IPS-18a (cell line): ENCODE results near the gene PLCB2.

Experiments
- H3K27ac ChIP-seq: one replicate; pipeline ENCODE4 v1.5.1; 2013; ENCODE audit warnings: low read length
- H3K27me3 ChIP-seq: one replicate; pipeline ENCODE4 v1.6.1; 2013; ENCODE audit warnings: mild to moderate bottlenecking, low read length; ENCODE audit not compliant: control insufficient read depth, insufficient read depth
- H3K36me3 ChIP-seq: one replicate; pipeline ENCODE4 v1.6.1; 2013; ENCODE audit warnings: low read depth, low read length; ENCODE audit not compliant: control insufficient read depth
- H3K4me1 ChIP-seq: one replicate; pipeline ENCODE4 v1.6.1; 2013; ENCODE audit warnings: low read depth, low read length; ENCODE audit not compliant: control insufficient read depth
- H3K4me3 ChIP-seq: one replicate; pipeline ENCODE4 v1.5.1; 2013; ENCODE audit warnings: low read length
- H3K9ac ChIP-seq: one replicate; pipeline ENCODE4 v1.6.1; 2013; ENCODE audit warnings: mild to moderate bottlenecking, low read length, moderate library complexity
- H3K9me3 ChIP-seq: one replicate; pipeline ENCODE4 v1.6.1; 2013; ENCODE audit warnings: low read depth, low read length; ENCODE audit not compliant: control insufficient read depth

Gene PLCB2

DNA sequence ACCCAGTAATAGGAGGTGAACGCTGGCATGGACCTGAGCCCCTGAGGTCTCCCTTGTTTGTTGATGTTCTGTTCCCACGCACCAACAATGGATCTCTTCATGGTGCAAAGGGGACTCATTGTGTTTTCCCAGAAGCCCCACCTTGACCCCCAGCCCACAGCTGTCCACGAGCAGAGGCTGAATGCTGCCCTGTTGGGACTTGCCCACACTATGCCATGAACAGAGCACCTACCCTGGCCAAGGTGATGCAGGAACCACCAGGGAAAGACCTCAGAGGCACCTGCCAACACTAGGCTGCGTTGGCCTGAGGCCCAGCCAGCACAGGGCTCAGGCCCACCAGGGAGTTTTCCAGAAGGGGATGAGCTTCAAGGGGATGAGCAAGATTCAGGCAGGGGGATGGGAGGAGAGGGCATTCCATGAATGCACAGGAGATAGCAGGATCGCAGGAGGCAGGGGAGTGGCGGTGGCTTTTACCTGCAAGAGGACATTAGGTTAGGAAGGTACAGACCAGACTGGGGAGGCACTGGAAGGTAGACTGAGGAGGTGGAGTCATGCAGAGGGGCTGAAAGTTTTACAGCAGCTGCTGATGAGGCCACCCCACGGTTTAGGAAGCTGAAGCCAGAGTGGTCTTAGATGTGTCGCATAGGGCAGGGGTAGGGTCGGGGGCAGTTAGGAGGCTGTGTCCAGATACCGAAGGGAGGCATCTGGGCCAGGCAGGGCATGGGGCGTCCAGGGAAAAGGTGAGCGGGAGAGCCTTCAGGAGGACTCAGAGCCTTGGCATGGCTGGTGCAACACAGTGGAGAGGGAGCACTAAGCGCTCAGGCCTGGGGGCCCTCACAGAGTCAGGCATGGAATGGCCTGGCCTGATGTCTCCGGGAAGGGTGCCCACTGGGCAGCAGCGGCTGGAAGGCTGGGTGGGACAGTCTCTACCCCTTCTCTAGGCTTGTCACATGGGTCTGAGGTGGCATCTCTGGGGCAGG, 39.1 kb upstream of the PLCB2 start:
- Histone ChIP-seq H3K36me3 (no peaks in the 10 kb centered on the region), H3K4me3 (no peak overlapping the region), H3K27ac (no peak overlapping the region), H3K4me1 (no peaks in the 10 kb centered on the region), H3K9ac (no peak overlapping the region), H3K9me3 (no peaks in the 10 kb centered on the region), H3K27me3 (no peaks in the 10 kb centered on the region)

DNA sequence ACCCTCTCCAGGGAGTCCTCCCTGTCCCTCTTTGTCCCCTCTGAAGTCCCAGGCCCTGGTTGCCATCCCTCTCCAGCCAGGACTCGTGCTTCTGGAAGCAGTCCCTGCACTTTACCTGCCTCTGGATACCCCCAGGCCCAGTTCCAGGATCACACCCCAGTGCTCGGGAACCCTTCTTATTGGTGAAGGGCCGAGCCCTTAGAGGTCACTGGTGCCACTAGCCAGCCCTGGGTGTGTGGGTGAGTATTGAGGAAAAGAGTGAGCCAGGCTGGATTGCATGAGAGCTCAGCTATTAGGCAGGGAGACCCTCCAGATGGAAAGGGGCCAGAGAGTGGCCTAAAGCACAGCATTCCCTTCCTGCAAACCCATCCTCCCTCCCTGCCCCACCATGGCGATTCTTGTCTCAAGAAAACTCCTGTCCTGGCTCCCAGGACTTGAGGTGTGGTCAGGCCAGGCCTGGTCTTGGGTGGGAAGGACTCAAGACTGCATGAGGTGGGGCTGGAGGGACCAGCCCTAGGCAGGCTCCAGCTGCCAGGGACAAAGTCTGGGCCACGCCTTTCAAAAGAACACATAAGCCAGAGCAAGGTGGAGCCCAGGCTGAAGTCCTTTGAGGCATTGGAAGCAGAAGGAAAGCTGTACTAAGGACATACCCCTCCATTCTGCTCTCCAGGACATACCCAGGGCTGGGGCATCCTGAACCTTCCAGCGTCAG, 38.3 kb upstream of the PLCB2 start:
- Histone ChIP-seq H3K36me3 (no peaks in the 10 kb centered on the region), H3K4me3 (no peak overlapping the region), H3K27ac (no peak overlapping the region), H3K27me3 (no peaks in the 10 kb centered on the region), H3K9me3 (no peaks in the 10 kb centered on the region), H3K9ac (no peak overlapping the region), H3K4me1 (no peaks in the 10 kb centered on the region)

DNA sequence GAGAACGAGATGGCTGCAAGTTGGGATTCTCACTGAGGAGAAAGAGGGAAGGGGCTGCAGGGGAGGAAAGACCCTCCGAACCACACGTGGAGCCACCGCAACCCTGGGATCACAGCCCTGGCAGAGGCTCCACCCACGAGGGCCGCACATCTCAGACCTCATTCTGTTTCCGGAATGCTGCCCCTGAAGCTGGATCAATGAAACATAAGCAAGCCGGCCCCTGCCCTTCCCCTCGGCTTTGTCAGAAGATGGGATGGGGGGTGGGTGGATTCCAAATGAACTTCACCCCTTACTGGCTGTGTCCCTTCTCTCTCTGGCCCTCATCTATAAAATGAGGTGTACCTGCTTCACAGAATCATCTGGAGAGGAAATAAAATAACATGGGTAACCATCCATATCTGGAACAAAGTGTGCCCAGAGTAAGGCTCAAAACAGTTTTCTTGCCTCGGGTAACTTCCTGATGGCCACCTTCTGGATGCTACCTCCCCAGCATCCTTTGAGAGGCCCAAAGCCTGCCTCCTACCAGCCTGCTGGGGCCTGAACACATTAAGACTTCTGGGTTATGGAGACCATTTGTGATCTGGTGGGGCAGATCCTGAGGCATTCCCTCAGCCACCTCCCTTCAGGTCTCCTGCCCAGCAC, 37.6 kb upstream of the PLCB2 start:
- Histone ChIP-seq H3K4me3 (no peak overlapping the region), H3K9ac (no peak overlapping the region), H3K9me3 (no peaks in the 10 kb centered on the region), H3K27ac (no peak overlapping the region), H3K36me3 (no peaks in the 10 kb centered on the region), H3K27me3 (no peaks in the 10 kb centered on the region), H3K4me1 (no peaks in the 10 kb centered on the region)

DNA sequence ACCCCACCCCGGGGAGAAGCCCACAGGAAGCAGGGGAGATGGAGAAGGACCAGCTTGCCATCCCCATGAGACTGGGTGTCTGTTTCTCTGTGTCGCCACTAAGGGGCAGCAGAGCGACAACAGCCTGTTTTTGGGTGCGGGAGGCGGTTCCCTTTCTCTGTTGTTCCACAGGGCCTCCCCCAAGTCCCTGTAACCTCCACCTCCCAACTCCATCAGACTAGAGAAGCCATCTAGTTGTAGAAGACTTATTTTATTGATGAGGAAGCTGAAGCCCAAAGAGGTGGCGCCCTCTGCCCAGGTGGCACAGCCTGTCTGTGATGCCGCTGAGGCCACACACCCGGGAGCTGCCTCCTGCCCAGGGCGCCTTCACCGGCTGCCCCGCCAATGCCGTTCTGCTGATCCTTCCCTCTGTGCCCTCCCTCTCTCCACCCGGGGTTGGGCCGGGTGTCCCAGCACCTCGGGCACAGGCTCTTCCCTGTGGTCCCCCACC, 36.9 kb upstream of the PLCB2 start:
- Histone ChIP-seq H3K4me3 (no peak overlapping the region), H3K4me1 (no peaks in the 10 kb centered on the region), H3K9ac (no peak overlapping the region), H3K27ac (no peak overlapping the region), H3K27me3 (no peaks in the 10 kb centered on the region), H3K36me3 (no peaks in the 10 kb centered on the region), H3K9me3 (no peaks in the 10 kb centered on the region)

DNA sequence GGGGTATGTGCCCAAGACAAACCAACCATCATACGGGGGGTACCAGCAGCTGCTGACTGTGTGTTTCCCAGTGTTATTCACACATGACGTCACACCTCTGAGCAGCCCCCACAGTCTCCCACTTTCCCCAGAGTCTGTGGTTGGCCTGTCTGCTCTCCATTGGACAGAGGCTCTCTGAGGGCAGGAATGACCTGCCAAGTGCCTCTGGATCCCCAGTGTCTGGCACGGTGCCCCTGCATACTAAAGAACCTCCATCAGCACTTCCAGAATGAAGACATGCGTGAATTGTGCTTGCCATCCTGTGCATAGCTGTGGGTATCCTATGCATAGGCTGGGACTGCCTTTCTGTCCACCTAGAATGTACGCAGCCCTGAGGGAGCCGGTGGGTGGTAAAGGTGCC, 36.5 kb upstream of the PLCB2 start:
- no peaks in the 10 kb centered on the region for H3K27me3 ChIP-seq
- no peaks in the 10 kb centered on the region for H3K4me1 ChIP-seq
- H3K4me3 ChIP-seq, result no peak overlapping the region
- H3K9ac ChIP-seq, result no peak overlapping the region
- no peaks in the 10 kb centered on the region for H3K9me3 ChIP-seq
- H3K27ac ChIP-seq, result no peak overlapping the region
- no peaks in the 10 kb centered on the region for H3K36me3 ChIP-seq

DNA sequence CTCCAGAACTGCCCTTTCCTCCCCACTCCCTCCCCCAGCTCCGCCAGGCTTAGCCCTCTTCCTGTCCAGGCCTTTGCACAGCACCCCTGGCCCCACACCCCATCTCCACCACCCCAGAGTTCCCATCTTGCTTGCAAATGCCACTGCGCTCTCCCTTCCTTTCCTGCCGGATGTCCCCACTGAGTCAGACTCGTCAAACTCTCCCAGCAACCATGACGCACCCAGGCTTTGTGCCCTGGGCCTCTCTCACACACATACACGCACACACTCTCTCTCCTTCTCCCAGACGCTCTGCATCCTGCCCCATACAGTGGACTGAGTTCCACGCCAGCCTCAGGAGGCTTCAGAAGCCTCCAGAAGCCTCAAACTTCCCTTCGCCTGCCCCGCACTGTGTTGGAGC, 35.8 kb upstream of the PLCB2 start:
- Histone ChIP-seq H3K9me3 (no peaks in the 10 kb centered on the region), H3K4me1 (no peaks in the 10 kb centered on the region), H3K27ac (no peak overlapping the region), H3K4me3 (no peak overlapping the region), H3K27me3 (no peaks in the 10 kb centered on the region), H3K36me3 (no peaks in the 10 kb centered on the region), H3K9ac (no peak overlapping the region)

DNA sequence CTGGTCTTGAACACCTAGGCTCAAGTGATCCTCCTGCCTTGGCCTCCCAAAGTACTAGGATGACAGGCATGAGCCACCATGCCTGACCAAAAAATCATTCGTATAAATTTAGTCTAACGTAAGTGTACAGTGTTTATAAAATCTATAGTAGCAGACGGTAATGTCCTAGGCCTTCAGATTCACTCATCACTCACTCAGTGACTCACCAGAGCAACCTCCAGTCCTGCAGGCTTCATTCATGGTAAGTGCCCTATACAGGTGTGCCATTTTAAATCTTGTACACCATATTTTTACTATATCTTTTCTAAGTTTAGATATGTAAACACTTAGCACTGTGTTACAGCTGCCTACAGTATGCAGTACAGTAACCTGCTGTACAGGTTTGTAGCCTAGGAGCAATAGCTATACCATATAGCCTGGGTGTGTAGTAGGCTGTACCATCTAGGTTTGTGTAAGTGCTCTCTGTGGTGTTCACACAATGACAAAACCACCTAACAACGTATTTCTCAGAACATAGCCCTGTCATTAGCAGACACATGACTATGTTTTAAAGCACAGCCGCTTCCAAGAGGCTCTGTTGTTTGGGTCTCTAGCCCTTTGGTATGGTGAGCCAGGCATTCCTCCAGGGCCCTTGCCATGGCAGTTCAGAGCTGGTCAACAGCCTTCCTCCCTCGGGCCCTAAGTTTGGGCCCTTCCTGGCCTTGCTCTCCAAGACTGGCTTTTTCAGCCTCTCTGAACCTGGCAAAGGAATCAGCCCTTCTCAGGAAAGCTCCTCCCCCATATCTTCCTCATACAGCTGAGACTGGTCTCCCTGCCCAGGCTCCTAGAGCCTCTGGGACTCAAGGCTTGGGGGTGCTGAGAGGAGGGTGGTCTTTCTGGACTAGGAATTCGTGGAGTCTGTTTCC, 34.9 kb upstream of the PLCB2 start:
- H3K9me3 ChIP-seq, result no peaks in the 10 kb centered on the region
- no peak overlapping the region for H3K4me3 ChIP-seq
- no peaks in the 10 kb centered on the region for H3K27me3 ChIP-seq
- H3K27ac ChIP-seq, result no peak overlapping the region
- H3K36me3 ChIP-seq, result no peaks in the 10 kb centered on the region
- no peaks in the 10 kb centered on the region for H3K4me1 ChIP-seq
- H3K9ac ChIP-seq, result no peak overlapping the region

DNA sequence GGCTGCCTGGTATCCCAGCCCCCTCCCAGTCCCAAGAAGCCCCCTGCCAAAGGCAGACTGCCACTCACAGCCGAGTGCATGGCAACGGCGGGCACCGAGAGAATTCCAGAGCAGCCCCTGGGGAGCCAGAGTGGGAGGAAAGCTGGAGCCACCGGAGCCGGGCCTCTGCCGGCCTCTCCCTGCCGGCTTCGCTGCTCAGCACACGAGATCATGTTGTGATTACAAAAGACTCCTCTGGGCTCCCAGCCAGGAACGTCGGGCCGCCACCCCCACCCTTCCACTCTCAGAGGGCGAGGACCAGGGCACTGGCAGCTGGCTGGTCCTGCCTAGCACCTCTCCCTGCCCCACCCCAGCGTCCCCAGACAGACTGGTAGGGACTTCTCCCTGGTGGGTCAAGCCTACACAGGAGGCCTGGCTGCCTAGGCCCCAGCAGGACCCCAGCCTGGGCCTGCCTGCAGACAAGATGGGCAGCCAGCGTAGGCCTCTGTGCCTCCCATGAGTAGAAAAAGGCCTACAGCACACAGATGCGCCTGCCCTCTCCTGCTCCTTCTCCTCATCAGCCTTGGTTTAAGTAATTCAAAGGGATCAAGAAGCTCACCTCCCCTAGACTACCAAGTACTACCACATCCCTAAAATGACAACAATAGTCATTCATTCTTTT, 33.1 kb upstream of the PLCB2 start, which contains the start of gene CCDC9B:
Gene CCDC9B (minus strand): TSS at position 200 of the 661 bp plus-strand sequence. CDS start 120 bp downstream, at position 80.
- no peak within 1 kb of the TSS for H3K4me3 ChIP-seq
- no peak within 1 kb of the TSS for H3K9ac ChIP-seq
- H3K36me3 ChIP-seq, result no peaks in the 10 kb centered on the region
- H3K9me3 ChIP-seq, result no peaks in the 10 kb centered on the region
- H3K27ac ChIP-seq, result no peak within 1 kb of the TSS
- no peaks in the 10 kb centered on the region for H3K4me1 ChIP-seq
- peaks cover 6% of the 10 kb centered on the region for H3K27me3 ChIP-seq

DNA sequence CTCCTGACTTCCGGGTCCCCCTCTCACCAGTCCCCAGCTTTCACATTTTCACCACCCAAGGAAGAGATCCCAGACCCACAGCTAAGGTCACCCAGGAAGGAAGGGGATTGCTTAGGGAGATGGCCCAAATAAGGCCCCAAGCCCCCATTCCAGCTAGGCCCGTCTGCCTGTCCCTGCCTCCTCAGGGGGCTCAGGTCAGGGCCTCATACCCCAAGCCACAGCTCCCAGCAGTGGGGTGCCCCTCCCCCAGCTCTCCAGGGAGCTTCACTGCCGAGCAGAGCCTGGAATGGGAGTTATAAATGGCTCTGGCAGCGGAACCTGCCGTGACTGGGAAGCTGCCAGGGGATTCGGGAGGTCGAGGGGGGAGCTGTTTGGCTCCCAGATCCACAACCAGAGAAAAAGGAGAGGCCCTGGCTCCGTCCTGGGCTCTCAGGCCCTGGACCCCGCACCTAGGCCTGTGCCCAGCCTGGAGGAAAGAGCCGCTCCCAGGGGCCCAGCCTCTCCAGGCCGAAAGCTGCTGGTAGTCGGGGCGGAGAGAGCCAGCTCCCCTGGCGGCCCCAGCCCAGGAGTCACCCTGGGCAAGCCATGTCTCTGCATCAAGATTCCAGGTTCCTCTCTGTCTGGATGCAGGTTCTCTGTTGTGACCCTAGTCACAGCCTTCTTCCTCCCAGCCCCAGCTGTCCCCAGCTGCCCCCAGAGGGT, 32.5 kb upstream of the PLCB2 start:
- Histone ChIP-seq H3K4me1 (no peaks in the 10 kb centered on the region), H3K9me3 (no peaks in the 10 kb centered on the region), H3K27me3 (peaks cover 6% of the 10 kb centered on the region), H3K36me3 (no peaks in the 10 kb centered on the region), H3K9ac (no peak overlapping the region), H3K4me3 (no peak overlapping the region), H3K27ac (no peak overlapping the region)

DNA sequence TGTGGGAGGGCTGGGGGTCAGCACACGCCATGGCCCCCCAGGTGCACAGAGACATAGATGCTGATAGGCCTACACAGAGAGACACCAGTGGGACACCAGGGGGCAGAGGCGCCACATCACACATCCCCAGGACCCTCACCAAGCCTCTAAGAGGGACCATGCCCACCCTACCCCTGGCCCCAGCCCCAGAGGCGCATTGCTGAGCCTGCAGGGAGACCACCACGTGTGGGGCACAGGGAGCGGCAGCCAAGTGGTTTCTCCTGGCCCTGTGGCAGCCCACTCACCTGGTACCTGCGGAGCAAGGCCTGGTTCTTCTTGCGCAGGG, 31.8 kb upstream of the PLCB2 start:
- no peak overlapping the region for H3K27ac ChIP-seq
- no peaks in the 10 kb centered on the region for H3K9me3 ChIP-seq
- no peak overlapping the region for H3K9ac ChIP-seq
- H3K4me3 ChIP-seq, result no peak overlapping the region
- peaks cover 6% of the 10 kb centered on the region for H3K27me3 ChIP-seq
- no peaks in the 10 kb centered on the region for H3K36me3 ChIP-seq
- H3K4me1 ChIP-seq, result no peaks in the 10 kb centered on the region
